Measurements from ENCODE around the gene ALDH3B2.
"Not testable (repeated sequence)": the region's sequence is repeated elsewhere in the genome, so short reads cannot be mapped to it uniquely, and the experiment has no call there.

Gene ALDH3B2

DNA sequence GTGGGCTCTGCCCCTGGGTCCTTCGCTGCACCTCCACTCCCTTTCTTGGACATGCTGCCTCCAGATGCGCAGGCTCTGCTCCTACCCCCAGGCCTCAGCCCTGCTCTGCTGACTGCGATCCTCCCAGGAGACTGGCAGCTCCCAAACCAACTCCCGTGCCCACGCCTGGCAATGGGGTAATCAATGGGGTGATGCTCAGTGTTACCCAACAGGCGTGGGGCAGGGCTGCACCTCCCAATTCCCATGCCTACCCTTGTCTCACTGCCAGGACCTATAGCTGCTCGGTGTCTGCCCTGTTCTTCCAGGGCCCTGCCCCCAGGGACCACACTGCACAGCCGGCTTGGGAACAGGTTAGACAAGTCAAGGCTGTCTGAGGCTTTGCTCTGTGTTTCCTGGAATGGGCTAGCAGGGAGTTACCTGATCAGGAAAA, at the start of gene ALDH3B2:
Gene ALDH3B2, minus strand, starts transcription at position 182 of the 430 bp plus-strand sequence. CDS start 7,688 bp downstream, outside the sequence.
- no peak for DNase-seq

DNA sequence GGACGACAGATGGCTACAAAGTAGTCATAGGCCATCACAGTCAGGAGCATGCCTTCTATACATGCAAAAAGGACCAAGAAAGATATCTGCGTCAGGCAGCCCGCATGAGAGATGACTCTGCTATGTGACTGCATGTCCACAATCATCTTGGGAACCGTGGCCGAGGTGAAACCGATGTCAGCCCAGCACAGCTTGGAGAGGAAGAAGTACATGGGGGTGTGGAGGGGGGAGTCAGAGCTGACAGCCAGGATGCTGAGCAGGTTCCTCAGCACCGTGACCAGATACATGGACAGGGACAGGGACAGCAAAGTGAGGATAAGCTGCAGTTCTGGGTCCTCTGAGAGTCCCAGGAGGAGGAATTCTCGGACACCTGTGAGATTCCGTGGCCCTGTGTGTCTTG, 48.6 kb upstream of the ALDH3B2 start:
- DNase-seq: not testable (repeated sequence)

GRCh38 chr11:67716226-67716625, 41.8 kb upstream of the ALDH3B2 start:
- not testable (repeated sequence) for DNase-seq

DNA sequence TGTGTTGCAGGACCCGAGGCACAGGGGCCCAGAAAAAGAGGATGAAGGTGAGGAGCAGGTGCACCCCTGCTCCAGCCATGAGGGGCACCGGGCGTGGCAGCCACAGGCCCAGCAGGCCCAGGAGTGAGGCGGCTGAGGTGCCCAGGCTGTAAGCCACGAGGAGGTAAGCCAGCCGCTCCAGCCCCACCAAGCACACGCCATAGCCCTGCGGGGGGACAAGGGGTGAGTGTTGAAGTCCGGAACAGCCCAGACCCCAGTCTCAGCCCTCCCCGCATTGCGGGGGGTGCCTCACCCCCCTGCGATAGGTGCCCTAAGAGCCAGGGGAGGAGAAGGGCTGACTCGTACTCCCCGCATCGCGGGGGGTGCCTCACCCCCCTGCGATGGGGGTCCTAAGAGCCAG, 41.4 kb upstream of the ALDH3B2 start:
- DNase-seq: not testable (repeated sequence)

DNA sequence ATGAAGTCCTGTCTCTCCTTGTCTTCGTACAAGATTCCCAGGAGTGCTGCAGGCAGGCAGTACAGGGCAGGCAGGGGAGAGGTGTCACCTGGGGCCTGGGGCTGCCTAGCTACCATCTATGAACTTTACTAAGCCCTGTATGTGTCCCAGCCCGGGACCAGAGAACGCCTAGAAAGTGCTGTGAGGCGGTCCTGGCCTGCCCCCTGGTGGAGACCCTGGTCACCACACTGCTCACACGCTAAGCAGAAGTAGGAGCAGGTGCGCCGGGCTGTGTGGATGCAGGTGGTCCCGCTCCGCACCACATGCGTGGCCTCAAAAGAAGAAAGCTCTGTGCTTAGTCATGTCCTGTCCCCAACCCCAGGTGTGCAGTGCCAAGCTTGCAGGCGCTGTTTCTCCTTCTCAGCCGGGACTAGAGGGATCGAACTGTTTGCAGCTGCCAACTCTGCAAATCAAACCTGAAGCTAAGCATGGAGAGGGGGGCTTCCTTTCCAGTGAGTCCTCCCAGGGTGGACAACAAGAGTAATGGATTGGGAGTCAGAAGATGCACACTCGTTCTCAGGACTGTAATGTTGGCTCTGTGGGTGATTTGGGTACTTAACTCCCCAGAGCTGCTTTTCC, 39.6 kb upstream of the ALDH3B2 start:
- DNase-seq: not testable (repeated sequence)

- DNase-seq: not testable (repeated sequence)
Observed at GRCh38 chr11:67711676-67712075, 37.3 kb upstream of the ALDH3B2 start.

- DNase-seq: not testable (repeated sequence)
Observed at GRCh38 chr11:67711212-67711611, 36.8 kb upstream of the ALDH3B2 start.

- DNase-seq: not testable (repeated sequence)
Observed at GRCh38 chr11:67709806-67710205, 35.4 kb upstream of the ALDH3B2 start.

DNA sequence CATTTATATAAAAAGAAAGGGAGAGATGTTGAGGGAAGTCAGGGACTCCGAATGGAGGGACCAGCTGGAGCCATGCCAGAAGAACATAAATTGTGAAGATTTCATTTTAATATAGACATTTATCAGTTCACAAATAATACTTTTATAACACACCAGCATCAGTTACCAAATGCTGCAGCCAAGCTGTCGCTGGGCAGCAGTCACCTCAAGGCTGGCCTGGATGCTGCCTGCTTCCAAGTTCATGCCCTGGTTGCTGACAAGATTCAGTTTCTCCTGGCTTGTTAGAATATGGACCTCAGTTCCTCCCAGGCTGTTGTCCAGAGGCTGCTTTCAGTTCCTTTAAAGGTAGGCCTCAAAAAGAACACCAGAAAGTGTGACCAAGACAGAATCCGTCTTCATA, 30.8 kb upstream of the ALDH3B2 start:
- no peak for DNase-seq

DNA sequence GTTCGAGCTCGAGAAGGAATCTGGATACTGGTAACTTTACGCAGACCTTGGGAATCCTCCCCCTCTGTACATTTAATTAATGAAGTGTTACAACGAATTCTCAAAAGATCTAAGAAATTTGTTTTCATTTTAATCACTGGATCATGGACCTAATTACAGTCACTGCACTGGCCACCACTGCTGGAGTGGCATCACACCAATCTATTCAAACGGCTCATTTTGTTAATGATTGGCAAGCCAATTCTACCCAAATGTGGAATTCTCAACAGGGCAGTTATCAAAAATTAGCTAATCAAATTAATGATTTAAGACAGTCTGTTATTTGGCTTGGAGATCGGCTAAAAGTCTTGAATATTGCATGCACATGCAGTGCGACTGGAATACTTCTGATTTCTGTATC, 30.1 kb upstream of the ALDH3B2 start:
- DNase-seq: no peak

DNA sequence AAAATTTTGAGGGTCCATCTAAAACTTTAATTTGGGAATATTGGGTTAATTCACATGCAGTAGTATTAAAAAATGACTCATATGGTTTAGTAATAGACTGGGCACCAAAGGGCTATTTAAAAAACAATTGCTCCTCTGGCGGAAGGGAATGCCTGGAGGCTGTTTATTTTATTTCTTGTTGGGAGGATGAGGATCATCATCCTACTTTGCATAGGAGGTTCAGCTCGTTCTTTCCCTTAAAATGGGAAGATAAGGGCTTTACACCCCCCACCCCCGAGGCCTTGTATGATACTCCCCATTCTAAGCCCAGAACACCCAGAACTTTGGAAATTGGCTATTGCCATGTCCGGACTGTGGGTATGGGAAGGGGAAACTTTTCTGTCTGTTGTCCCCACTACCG, 29.3 kb upstream of the ALDH3B2 start:
- DNase-seq: not testable (repeated sequence)

- DNase-seq: no peak
Observed at GRCh38 chr11:67700548-67701262, 26.3 kb upstream of the ALDH3B2 start.

- no peak for DNase-seq
Observed at GRCh38 chr11:67700141-67700540, 25.7 kb upstream of the ALDH3B2 start.

- DNase-seq: no peak
Observed at GRCh38 chr11:67699521-67699920, 25.1 kb upstream of the ALDH3B2 start.

- no peak for DNase-seq
Observed at GRCh38 chr11:67698247-67698646, 23.8 kb upstream of the ALDH3B2 start.

GRCh38 chr11:67697846-67698245, 23.4 kb upstream of the ALDH3B2 start:
- no peak for DNase-seq

DNA sequence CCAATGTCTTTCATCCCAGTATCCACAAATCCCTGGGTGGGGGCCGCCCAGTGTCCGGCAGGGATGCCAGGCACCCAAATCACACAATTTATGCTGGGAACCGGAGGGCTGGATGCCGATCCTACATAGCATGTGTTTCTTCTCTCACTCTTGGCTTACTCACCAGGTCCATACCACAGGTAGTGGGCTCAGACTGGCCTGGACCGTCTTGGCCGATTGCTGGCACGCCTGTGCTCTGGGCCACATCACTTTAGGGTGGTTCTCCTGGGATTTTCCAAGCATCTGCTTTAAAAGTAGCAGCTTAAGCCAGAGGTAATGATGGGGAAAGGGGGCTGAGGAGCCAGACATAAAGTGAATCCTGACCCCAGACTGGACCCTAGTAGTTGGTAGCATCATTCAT, 22.6 kb upstream of the ALDH3B2 start:
- no peak for DNase-seq

GRCh38 chr11:67695606-67696005, 21.2 kb upstream of the ALDH3B2 start:
- no peak for DNase-seq

DNA sequence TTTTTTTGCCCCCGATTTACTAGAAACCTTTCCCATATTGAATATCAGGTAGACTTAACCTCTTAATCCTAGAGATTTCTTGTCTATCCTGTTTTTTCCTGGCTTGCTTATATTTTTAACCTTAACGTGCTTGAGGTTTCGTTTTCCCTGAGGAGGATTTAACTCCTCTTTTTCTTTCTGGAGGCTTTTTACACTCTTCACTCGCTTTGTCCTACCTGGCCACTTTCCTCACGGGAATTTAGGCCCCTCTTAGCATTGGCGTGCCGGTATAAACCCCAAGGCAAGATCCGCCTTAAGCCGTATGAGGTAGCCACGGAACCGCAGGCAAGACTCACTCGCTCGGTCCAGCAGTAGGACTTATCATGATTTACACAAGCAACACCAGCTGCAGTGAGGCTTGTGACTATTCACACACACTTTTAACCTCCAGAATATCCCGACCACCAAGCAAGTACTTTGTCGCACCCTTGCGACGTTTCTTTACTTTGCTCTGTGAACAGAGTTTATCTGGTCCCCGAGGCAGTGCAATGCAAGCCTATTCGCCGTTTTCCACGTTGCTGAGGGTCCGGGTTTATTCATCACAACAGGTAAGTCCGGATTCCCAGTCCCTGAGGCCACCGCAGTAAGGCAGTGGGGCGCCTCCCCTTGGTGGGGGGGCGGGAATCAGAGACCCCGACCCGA, 20.6 kb upstream of the ALDH3B2 start:
- no peak for DNase-seq

GRCh38 chr11:67691149-67691548, 16.7 kb upstream of the ALDH3B2 start:
- DNase-seq: no peak

- DNase-seq: no peak
Observed at GRCh38 chr11:67689178-67689577, 14.8 kb upstream of the ALDH3B2 start.

DNA sequence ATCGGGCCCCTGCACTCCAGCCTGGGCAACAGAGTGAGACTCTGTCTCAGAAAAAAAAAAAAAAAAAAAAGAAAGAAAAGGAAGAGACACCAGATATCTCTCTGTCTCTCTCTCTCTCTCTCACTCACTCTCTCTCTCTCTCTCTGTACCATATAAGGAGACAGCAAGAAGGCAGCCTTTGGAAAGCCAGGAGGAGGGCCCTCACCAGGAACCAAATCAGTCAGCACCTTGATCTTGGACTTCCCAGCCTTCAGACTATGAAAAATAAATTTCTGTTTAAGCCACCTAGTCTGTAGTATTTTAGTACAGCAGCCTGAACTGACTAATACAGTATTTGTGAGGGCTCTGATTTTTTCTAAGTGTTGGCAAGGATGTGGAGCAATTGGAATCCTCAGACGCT, 13.6 kb upstream of the ALDH3B2 start:
- DNase-seq: no peak

- DNase-seq: not testable (repeated sequence)
Observed at GRCh38 chr11:67685641-67686332, 11.4 kb upstream of the ALDH3B2 start.

Measured in NCI-H1092 treated with DMSO at 0.1 percent for 48 hours (cell line).